Nucleus accumbens (tissue), 56 donors: ENCODE results near the gene KISS1R.

Experiments
- DNase-seq, 56 donors: peaks; one replicate each; lab custom pipeline; 2025; lab: John Stamatoyannopoulos, UW

Gene KISS1R

DNA sequence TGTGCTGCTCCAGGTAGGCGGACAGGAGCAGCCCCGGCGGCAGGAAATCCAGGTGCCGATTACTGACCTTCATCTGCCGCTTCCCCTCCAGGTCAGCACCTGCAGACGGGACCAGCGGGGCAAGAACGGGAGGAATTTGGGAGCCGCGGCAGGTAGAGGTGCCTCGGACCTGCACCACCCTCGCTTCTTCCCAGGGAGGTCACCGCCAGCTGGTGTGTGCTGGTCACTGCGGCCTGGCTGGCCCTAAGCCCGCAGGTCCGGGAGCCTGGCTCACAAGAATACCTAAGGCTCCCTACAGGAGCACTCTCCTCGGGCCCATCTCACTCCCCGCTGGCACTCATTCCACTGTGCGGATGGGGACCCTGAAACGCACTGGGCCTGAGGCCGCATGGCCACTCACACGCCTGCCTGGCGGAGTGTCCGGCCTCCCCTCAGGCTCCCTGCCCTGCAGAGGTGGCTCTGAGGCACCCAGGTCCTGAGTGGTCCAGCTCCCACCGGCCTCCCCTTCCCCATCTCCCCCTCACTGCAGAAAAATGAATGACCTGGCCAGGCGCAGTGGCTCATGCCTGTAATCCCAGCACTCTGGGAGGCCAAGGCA is 19.6 kb upstream of the KISS1R start:
- DNase-seq = no peak

DNA sequence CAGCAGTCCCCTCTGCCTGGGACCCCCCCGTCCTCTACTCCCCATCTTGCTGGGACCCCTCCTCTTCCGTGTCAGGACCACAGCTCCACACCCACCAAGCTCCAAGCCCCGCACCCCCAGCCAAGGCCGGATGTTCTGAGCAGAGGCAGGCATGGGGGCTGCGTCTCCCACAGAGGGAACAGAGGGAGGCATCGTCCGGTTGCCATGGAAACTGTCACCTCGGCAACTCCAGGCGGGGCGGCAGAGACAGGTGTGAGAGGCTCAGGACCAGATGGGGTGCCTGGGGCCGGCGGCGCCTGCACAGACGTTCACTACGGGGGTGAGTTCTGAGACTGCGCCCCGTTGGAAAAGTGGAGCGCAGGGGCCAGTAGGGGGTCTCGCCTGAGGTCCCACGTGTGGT is 18.5 kb upstream of the KISS1R start:
- peak in 45 of 56 donors; percentile 23 to 94 (median 68) for DNase-seq

DNA sequence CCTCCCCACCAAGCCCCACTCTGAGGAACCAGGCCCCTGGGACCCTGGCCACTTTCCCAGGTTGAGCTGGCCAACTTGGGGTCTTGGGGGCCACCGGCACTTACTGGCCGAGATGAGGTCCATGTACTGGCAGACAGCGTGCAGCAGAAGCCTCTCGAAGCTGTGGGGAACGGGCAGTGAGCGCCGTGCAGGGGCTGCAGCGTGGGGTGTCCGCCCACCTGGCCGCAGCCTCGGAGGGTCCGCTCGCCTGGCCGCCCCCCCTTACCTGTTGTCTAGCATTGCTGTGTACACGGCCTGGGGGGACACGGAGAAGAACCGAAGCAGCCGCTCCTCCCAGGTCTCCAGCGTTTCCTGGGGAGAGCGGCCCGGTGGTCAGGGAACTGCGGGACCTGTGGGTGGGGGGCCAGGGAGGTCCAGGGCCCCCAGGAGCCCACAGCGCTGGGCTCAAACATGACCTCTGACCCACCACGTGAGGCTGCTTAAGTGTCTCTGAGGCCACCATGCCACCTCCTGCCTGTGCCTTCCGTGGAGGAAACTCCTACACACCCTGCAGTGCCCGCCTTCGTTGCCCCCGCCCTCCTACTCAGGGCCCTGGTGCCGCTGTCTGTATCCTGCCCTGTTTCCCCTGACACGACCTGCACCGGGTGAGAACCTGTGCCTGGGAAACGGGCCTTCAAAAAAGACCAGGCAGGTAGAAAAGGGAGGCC is 17.6 kb upstream of the KISS1R start:
- DNase-seq = no peak

DNA sequence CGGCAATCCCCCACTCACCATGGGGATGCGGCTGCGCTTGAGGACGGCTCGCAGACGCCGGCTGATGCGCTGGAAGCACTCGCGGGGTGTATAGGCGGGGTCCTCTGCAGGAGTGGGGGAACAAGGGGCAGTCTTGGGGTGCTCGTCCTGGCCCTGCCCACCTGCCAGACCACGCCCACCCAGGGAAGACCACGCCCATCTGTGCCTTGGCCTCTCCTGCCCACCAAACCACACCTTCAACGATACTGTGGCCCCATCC is 17.2 kb upstream of the KISS1R start:
- DNase-seq = no peak

DNA sequence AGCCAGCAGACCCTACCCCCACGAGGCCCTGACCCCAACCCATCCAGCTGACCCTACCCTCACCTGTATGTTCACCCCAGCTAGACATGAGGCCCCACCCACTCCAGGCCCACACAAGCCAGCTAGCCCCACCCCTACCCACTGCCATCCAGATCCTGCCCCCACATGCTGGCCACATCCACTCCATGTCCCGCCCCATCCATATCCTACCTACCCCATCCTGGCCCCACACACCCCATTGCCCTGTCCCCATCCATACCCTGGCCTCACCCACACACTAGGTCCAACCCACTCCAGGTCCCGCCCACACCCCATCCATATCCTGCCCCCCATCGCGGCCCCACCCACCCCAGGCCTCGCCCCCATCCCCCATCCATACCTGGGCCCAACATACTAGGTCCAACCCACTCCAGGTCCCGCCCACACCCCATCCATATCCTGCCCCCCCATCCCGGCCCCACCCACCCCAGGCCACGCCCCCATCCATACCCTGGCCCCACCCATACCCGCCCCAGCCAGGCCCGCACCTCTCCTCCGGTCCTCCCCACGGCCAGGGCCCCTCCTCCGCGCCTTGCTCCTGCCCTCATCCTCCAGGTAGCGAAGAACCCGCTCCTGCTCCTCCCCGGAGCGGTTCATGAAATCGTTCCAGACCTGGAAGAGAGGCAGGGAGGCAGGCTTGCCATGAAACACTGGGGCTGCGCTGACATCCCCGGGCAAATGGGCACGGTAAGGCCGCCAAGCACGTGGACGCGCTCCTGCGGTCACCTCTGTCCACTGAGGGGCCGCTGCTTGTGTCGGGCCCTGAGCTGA is 16.6 kb upstream of the KISS1R start:
- peak in 5 of 56 donors; percentile 9 to 48 (median 15) for DNase-seq

DNA sequence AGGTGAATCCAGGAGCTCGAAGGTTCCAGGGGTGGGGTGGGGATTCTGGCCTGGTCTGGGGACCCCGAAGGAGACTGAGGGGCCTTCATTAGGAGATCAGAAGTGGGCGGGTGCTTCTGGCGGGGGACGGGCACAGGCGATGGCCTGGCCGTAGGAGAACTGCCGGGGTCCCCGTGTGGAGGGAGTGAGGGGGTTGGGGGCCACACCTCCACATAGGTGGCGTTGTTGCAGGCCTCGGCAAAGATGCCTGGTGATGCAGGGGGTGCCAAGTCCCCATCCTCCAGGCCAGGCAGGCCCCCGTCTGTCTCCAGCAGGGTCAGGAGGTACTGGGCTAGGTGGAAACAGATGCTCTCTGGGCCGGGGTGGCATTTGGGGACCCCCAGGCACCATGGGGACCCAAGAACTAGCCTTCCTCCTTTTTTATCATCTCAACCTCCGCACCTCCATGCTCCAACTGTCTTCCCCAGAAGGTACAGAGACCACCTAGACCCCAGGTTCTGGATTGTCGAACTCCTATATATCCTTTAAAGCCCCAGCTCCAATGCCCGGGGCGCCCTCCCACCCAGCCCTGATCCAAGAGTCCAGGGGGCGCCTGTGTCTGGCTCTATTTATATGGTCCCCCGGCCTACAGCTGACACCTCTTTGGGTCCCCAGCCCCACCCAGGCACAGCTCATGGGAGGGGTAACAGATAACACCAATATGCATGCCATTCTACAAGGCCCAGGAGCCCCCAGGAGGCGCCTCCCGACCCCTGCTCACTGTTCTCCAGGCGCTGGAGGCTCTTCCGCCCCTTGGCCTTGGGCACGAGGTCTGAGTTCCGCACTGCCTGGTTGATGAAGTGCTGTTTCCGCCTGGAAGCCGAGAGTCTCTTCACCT is 15.7 kb upstream of the KISS1R start:
- no peak for DNase-seq

DNA sequence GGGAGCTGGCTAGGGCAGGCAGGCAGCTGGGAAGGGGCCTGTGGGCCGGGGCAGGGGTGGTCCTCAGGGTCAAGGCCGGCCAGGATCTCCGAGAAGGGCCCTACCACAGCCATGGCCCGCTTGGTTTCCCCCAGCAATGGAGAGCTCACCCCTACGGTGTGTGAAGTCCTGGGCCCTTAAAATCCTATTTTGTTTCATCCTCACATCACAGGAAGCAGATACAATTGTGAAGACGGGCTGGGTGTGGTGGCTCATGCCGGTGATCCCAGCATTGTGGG is 15.1 kb upstream of the KISS1R start:
- DNase-seq = no peak

DNA sequence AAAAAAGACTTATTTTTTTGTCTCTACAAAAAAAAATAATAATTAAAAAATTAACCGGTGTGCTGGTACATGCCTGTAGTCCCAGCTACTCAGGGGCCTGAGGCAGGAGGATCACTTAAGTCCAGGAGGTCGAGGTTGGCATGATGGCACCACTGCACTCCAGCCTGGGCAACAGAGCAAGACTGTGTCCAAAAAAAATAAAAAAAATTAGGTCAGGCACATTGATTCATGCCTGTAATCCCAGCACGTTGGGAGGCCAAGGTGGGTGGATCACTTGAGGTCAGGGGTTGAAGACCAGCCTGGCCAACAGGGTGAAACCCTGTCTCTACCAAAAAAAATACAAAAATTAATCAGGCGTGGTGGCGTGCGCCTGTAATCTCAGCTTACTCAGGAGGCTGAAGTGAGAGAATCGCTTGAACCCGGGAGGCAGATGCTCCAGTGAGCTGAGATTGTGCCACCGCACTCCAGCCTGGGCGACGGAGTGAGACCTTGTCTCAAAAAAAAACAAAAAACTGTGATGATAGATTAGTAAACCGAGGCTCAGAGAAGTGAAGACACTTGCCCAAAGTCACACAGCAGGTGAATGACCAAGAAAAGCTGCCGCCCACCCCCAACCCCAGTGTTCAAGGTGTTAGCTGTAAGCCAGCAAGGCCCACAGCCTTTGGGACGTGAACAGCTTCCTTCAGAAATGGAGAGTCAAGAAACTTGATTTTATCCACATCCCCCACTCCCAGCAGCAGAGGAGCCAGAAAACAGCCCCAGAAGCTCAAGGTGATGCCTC is 14.5 kb upstream of the KISS1R start:
- no peak for DNase-seq

DNA sequence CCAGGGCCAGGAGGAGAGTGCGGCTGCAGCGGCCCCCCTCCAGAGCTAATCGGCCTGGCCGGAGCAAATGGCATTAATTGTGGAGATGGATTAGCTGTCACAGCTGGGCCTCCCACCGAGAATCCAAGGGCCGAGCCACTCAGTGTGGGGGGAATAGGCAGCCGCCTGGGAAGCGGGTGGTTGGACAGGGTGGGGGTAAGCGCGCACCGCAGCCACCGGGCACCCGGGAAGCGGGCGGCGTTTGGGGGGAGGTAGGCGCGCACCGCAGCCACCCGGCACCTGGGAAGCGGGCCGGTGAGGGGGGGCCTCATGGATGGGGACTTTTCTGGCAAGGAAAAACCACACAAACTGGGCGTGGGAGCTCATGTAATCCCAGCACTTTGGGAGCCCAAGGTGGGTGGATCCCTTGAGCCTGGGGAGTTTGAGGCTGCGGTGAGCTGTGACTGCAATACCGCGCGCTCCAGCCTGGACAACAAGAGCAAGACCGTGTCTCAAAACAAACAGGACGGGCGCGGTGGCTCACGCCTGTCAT is 13.8 kb upstream of the KISS1R start:
- DNase-seq = peak in 1 of 56 donors; percentile 17

DNA sequence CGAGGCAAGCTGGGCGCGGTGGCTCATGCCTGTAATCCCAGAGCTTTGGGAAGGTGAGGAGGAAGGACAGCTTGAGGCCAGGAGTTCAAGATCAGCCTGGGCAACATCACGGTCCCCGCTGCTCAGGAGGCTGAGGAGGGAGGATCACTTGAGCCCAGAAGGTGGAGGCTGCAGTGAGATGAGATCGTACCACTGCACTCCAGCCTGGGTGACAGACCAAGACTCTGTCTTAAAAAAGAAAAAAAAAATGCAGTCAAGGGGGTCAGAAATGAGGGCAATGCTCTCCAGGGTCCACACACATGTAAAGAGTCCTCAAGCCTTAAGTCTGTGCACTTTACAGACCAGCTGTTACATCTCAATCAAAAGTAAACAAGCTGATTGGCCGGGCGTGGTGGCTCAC is 12.6 kb upstream of the KISS1R start:
- no peak for DNase-seq

DNA sequence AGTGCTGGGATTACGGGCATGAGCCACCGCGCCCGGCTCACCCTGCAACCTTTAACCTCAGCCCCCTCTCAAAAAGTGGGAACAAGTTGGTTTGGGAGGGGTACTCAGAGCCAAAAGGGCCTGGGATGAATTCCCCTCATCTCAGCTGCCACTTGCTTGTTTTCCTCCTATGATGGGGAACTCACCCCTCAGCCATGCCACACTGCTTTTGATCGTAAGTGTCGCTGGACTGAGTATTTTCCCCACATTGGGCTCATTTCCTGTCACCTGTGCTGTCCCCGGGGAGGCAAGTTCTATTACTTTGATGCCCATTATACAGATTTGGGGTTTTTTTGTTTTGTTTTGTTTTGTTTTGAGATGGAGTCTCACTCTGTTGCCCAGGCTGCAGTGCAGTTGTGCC is 10.7 kb upstream of the KISS1R start:
- DNase-seq = no peak

DNA sequence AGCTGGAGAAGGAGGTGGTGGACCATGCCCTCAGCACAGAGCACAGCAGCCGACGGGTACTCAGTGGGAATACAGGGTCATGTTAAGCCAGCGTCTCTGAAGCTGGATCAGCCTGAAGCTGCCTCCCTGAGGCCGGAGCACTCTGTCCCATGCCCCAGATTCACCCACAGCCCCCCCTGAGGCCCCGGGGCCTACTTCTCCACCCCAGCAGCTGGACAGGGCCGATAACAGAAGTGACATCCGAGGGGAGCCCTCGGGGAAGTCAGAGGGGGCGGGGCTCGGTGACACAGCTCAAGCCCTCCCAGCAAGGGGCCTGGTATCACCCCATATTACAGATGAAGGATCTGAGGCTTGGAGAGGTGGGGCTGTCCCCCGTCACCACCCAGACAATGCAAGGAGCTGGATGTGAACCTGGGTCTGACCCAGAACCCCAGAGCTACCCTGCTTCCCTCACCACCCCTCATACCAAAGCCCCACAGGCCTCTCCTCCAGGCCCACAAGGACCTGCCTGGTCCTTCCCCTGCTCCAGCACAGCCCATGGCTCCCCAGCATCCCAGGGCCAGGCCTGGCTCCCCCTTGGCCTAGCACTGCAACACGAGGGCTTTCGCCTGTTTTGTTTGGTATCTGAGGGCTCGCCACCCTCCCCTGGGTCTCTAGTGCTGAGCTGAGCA is 9.8 kb upstream of the KISS1R start:
- no peak for DNase-seq

DNA sequence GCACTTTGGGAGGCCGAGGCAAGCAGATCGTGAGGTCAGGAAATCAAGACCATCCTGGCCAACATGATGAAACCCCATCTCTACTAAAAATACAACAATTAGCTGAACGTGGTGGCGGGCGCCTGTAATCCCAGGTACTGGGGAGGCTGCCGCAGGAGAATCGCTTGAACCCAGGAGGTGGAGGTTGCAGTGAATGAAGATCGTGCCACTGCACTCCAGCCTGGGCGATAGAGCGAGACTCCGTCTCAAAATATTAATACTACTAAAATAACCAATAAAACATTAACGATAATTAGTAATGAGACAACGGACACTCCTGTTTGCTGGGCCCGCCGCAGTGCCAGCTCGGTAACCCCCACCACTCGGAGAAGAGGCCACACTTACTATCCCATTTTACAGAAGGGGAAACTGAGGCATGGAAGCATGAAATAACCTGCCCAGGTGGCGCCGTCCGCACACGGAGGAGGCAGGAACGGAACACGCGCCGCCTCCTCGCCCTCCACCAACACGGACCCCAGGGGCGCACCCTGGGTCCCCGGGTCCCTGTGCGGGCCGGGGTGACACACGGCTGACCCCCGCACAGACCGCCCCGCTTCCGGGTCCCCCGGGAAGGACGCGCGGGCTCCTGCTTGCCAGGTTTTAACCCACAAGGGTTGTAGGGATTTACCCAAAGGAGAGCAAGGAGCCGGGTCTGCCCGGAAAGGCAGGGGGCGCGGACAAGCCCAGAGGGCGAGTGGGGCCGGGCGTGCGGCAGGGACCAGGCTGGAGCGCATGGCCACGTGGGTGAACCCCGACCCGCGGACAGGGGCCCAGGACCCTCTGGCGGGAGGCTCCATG is 5.7 kb upstream of the KISS1R start:
- no peak for DNase-seq

DNA sequence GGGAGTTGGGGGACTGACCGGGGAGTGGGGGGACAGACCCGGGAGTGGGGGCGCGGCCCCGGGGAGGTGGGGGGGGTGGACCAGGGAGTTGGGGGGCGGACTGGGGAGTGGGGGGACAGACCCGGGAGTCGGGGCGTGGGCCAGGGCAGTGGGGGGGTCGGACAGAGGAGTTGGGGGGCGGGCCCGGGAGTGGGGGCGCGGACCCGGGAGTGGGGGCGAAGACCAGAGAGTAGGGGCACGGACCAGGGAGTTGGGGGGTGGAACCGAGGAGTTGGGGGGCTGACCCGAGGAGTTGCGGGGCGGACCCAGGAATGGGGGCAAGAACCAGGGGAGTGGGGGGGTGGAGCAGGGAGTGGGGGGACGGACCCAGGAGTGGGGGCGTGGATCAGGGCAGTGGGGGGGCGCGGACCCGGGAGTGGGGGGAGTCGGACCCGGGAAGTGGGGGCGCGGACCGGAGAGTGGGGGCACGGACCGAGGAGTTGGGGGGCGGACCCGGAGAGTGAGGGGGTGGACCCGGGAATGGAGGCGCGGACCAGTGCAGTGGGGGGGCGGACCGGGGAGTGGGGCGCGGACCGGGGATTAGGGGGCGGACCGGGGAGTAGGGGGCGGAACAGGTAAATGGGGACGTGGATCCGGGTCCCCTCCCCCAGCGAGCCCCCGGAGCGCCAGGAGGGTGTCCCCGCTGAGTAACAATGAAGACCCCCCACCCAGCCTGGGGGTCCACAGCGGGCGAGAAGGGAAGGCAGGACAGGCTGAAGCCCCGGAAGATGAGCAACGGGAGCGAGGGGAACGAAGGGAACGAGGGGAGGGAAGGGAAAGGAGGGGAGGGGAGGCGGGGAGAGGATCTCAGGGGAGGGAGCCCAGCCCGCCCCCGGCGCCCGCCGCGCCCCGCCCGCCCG is 4.7 kb upstream of the KISS1R start:
- peak in 2 of 56 donors; percentile 63 to 64 for DNase-seq

DNA sequence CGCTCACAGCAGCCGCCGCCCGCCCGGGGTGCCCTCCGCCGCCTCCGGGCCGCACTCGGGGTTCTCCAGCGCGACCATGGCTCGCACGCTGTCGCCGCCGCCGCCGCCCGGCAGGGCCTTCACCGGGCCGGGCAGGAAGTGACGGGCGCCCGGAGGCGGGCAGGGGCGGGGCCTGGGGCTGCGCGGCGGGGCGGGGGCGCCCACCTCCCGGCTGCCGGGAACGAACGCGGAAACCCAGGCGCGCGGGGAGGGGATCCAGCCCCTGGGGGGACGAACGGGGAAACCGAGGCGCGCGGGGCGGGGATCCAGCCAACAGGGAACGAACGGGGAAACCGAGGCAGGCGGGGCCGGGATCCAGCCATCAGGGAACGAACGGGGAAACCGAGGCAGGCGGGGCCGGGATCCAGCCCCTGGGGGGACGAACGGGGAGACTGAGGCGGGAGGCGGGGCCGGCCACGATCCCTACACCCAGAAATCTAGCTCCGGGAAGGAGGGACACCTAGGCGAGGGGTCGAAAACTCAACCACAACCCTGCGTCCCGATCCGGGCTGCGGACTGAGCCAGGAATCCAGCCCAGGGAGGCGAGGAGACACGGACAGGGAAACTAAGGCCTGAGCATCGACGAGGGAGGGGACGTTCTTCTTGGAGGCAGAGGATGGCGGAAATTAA is 3.9 kb upstream of the KISS1R start, which contains the start of gene R3HDM4:
R3HDM4 (minus strand) TSS at position 140 of the 669 bp plus-strand sequence; CDS start at position 78, 62 bp downstream.
- peak in 53 of 56 donors; percentile 13 to 86 (median 58) for DNase-seq

DNA sequence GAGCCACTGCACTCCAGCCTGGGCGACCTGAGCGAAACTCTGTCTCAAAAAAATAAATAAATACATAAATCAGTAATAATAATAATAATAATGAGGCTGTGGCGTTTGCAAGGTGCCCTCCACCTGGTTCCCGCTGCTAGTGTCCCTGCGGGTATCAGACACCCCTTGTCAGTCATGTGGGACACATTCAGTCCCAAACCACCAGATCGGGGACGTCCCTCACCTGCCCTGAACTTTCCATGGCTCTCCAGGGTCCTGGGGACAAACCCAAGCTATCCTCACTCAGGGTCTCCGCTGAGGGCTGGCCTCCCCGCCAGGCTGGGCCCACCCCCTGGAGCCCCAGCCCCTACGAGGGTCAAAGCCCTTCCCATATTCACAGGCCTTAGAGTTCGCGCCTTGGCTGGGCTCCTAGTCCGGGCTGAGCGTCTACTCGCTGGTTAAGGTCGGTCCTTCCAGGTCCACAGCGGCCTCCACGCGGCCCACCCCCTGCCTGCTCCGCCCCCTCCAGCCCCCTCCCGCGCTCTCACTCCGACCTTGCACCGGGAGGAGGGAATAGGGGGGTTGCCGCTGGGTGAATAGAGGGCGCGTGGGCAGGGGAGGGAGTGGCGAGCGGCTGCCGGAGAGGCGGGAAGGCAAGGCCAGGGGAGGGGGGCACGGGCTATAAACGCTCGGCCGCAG is 349 bp upstream of the KISS1R start:
- no peak for DNase-seq

DNA sequence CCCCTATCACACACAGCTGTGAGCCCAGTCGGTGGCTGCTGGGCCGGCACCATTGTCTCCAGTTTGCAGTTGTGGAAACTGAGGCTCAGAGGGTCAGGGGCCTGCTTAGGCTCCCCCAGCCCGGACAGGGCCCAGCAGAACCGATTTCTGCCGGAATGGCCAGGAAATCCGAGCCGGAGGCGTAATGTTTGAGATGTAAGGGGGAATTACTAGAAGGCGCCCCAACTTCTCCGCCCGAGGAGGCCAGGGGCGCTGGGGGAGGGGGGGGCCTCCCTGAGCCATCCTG is 962 bp downstream of the KISS1R start:
- no peak for DNase-seq
